Measurements from ENCODE around the gene GALNT18. TPM values are rescaled to one million over a fixed set of nuclear protein-coding genes. Genes with fewer than 3 reads are reported as not detected.

GALNT18 gene
- total RNA-seq, 1 donor from 2014 or later: not detected

- ChIA-PET POLR2A (no interaction called here), CTCF (no interaction called here)
- intact Hi-C loops (cut with micrococcal nuclease): no loop called here
- no peak for ATAC-seq (ENCODE audit: low read depth)
- H3K36me3 Mint-ChIP-seq (ENCODE audit: low read depth): no peaks in the 10 kb centered on the region
- no peak overlapping the region for H3K27ac Mint-ChIP-seq
- H3K27me3 Mint-ChIP-seq: peaks cover 7% of the 10 kb centered on the region
- no peak overlapping the region for H3K4me3 Mint-ChIP-seq
- H3K4me1 Mint-ChIP-seq: no peaks in the 10 kb centered on the region
- DNase-seq: no peak
- TF ChIP-seq, protein P1, sequence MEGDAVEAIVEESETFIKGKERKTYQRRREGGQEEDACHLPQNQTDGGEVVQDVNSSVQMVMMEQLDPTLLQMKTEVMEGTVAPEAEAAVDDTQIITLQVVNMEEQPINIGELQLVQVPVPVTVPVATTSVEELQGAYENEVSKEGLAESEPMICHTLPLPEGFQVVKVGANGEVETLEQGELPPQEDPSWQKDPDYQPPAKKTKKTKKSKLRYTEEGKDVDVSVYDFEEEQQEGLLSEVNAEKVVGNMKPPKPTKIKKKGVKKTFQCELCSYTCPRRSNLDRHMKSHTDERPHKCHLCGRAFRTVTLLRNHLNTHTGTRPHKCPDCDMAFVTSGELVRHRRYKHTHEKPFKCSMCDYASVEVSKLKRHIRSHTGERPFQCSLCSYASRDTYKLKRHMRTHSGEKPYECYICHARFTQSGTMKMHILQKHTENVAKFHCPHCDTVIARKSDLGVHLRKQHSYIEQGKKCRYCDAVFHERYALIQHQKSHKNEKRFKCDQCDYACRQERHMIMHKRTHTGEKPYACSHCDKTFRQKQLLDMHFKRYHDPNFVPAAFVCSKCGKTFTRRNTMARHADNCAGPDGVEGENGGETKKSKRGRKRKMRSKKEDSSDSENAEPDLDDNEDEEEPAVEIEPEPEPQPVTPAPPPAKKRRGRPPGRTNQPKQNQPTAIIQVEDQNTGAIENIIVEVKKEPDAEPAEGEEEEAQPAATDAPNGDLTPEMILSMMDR (IDR thresholded peaks at IDR 0.05): no peak
- no peaks in the 10 kb centered on the region for H3K9me3 Mint-ChIP-seq
These were observed 116.1 kb downstream of the GALNT18 start for GRCh38 chr11:11505692-11506091.

DNA sequence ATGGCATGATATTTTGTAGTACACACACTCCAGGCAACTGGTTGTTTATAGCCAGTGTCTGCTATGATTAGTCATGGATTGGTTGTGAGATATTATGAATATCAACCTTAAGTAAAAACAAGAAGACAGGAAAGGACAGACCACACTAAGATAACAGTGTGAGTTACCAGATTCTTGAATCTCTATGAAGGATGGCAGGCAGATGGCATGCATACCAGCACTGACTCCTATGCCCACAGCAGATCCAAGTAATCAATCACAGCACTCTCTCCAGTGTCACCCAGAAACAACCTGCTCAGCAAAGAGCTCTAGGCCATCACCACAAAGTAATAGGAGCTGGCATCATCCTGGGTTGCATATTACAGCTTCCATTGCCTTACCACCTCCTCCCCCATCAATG lies 116.6 kb downstream of the GALNT18 start:
- CTCF ChIA-PET: no interaction called here
- H3K4me1 Mint-ChIP-seq: no peaks in the 10 kb centered on the region

DNA sequence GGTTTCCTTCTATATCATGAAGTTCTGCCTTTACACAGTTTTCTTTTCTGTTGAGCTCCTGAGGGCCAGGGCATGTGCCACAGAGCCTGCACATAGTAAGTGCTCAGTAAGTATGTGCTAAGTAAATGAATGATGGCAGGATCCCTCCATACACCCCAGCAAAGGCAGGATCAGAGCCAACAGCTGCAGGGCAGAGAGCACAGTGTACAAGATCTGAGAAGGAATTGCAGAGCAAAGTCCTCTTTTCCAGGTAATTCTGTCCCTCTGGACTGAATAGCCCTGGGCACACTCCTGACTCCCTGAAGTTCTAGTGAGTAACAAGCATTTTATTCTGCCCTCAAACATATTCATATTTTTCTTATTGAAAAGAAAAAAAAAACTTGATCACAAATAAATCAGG lies 117.7 kb downstream of the GALNT18 start:
- intact Hi-C loops (cut with micrococcal nuclease): no loop called here
- no peak overlapping the region for H3K4me3 Mint-ChIP-seq
- ChIA-PET POLR2A (no interaction called here), CTCF (no interaction called here)
- peaks cover 9% of the 10 kb centered on the region for H3K27me3 Mint-ChIP-seq
- DNase-seq (no peak), ATAC-seq (ENCODE audit: low read depth) (no peak)
- H3K36me3 Mint-ChIP-seq (ENCODE audit: low read depth): no peaks in the 10 kb centered on the region
- H3K27ac Mint-ChIP-seq: no peak overlapping the region
- no peaks in the 10 kb centered on the region for H3K4me1 Mint-ChIP-seq
- H3K9me3 Mint-ChIP-seq: no peaks in the 10 kb centered on the region
- TF ChIP-seq, protein P1 (IDR thresholded peaks at IDR 0.05): no peak

More for the DNA sequence above, 116.6 kb downstream of the GALNT18 start:
- H3K9me3 Mint-ChIP-seq: no peaks in the 10 kb centered on the region
- H3K4me3 Mint-ChIP-seq: no peak overlapping the region
- no peak overlapping the region for H3K27ac Mint-ChIP-seq
- no peak for ATAC-seq (ENCODE audit: low read depth)
- TF ChIP-seq, protein P1 (IDR thresholded peaks at IDR 0.05): no peak
- no peaks in the 10 kb centered on the region for H3K36me3 Mint-ChIP-seq (ENCODE audit: low read depth)
- H3K27me3 Mint-ChIP-seq: peaks cover 7% of the 10 kb centered on the region
- intact Hi-C loops (cut with micrococcal nuclease): no loop called here
- POLR2A ChIA-PET: no interaction called here
- DNase-seq: no peak

- ATAC-seq (ENCODE audit: low read depth) (no peak), DNase-seq (no peak)
- H3K4me3 Mint-ChIP-seq: no peak overlapping the region
- TF ChIP-seq, protein P1 (IDR thresholded peaks at IDR 0.05): no peak
- POLR2A ChIA-PET: no interaction called here
- no peaks in the 10 kb centered on the region for H3K4me1 Mint-ChIP-seq
- no peaks in the 10 kb centered on the region for H3K36me3 Mint-ChIP-seq (ENCODE audit: low read depth)
- no peaks in the 10 kb centered on the region for H3K9me3 Mint-ChIP-seq
- CTCF ChIA-PET: no interaction called here
- H3K27ac Mint-ChIP-seq: no peak overlapping the region
- intact Hi-C loops (cut with micrococcal nuclease): no loop called here
- H3K27me3 Mint-ChIP-seq: peaks cover 8% of the 10 kb centered on the region
These were observed 119.4 kb downstream of the GALNT18 start for GRCh38 chr11:11502263-11502861.

GRCh38 chr11:11501546-11502262 lies 120.1 kb downstream of the GALNT18 start:
- CTCF ChIA-PET: no interaction called here
- H3K4me3 Mint-ChIP-seq: no peak overlapping the region

More at GRCh38 chr11:11501546-11502262, 120.1 kb downstream of the GALNT18 start:
- no peaks in the 10 kb centered on the region for H3K4me1 Mint-ChIP-seq
- intact Hi-C loops (cut with micrococcal nuclease): no loop called here
- H3K9me3 Mint-ChIP-seq: no peaks in the 10 kb centered on the region
- peaks cover 8% of the 10 kb centered on the region for H3K27me3 Mint-ChIP-seq
- TF ChIP-seq, protein P1 (IDR thresholded peaks at IDR 0.05): no peak
- no peaks in the 10 kb centered on the region for H3K36me3 Mint-ChIP-seq (ENCODE audit: low read depth)
- ATAC-seq (ENCODE audit: low read depth) (no peak), DNase-seq (no peak)
- H3K27ac Mint-ChIP-seq: no peak overlapping the region
- POLR2A ChIA-PET: no interaction called here

Data from activated B cell treated with CpG ODN at 0.5 μM for 24 hours (primary cell).